LNCAP (cell line): ENCODE measurements around the gene RAB22A.

Experiments
- TF ChIP-seq, protein P1 (sequence below): fragments of 450-650 bp; IDR thresholded peaks from 2 replicates; pipeline ENCODE4 v1.5.1; 2017; ENCODE audit warnings: mild to moderate bottlenecking

RAB22A gene

DNA sequence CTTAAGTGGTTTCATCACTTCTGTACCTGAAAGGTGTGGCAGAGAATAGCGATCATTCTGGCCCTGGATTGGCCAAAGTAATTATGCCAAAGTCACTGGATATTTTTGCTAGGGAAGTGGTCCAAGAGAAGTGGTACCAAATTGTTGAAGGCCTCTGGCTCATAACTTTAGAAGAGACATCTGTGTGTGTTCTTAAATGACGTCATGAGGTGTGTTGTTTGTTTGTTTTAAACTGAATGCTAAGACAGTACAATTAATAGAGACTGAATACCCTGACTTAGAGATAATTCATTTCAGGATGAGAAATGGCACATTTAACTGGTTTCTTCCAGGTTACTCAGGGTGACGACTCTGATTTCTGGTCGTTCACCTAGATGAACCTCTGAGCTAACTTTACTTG is 82.8 kb downstream of the RAB22A start:
- TF ChIP-seq, protein P1, sequence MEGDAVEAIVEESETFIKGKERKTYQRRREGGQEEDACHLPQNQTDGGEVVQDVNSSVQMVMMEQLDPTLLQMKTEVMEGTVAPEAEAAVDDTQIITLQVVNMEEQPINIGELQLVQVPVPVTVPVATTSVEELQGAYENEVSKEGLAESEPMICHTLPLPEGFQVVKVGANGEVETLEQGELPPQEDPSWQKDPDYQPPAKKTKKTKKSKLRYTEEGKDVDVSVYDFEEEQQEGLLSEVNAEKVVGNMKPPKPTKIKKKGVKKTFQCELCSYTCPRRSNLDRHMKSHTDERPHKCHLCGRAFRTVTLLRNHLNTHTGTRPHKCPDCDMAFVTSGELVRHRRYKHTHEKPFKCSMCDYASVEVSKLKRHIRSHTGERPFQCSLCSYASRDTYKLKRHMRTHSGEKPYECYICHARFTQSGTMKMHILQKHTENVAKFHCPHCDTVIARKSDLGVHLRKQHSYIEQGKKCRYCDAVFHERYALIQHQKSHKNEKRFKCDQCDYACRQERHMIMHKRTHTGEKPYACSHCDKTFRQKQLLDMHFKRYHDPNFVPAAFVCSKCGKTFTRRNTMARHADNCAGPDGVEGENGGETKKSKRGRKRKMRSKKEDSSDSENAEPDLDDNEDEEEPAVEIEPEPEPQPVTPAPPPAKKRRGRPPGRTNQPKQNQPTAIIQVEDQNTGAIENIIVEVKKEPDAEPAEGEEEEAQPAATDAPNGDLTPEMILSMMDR = no peak

DNA sequence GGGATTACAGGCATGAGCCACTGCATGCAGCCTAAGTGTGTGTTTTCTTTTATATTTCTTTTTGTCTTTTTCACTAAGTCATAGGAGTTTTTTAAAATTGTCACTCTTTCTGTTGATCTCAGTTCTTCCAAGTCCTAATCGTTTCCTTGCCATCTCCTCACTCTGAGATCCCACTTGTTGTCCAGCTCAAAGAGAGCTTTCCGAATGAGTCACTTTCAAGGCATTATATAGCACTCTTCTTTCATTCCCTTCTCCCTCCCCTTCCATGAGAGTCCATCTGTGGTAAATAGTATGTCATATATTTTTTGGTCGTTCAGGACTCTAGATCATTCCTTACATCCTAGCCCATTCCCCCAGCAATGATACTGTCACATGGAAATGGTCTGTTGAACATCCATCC is 83.8 kb downstream of the RAB22A start:
- TF ChIP-seq, protein P1 = no peak

DNA sequence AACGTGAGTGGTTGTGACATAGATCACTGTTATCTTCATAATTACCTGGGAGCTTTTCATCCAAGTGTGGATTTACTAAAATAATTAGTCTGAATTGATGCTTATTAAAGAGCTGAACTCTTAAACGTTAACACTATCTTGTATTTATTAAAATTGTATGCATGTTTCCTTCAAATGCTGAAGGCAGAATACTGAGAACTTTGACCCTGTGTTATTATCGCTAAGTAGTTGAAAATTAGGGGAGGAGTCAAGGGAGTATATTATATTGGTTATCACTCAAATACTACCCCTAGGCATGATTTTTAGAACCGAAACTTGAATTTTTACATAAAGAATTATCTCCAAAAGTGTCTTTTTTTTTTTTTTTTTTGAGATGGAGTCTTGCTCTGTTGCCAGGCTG is 85.3 kb downstream of the RAB22A start:
- TF ChIP-seq, protein P1 = no peak

DNA sequence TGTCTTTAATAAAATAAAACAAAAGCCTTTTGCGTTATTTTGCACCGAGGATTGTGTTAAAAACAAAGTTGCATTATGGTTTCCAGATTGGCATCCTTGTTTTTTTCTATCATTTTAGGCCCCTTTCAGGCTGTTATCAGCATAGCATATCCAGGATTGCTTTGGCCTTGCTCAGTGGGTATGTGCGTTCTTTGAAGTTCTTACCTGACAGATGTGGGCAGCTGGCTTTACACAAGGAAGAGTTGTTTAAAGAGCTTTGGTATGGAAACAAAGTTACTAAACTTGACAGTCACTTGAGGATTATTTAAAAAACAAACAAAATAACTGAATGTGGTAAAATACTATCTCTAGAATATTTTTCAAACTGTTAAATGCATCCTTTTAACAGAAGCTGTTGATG is 86.1 kb downstream of the RAB22A start:
- TF ChIP-seq, protein P1 = no peak

DNA sequence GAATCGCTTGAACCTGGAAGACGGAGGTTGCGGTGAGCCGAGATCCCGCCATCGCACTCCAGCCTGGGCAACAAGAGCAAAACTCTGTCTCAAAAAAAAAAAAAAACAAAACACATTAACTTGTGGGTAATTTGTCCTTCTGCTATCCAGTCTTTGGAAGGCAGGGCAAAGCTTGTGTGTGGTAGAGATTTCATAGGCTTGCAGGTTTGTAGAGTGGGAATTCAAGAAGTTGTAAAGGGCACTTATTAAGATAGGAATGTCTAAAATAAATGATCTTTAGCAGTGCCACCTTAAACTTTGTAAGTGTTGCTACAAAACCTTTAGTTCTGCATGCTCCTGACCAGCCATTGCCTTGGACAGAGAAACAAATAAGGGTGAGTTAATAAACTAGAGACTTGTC is 87.9 kb downstream of the RAB22A start:
- TF ChIP-seq, protein P1 = no peak

DNA sequence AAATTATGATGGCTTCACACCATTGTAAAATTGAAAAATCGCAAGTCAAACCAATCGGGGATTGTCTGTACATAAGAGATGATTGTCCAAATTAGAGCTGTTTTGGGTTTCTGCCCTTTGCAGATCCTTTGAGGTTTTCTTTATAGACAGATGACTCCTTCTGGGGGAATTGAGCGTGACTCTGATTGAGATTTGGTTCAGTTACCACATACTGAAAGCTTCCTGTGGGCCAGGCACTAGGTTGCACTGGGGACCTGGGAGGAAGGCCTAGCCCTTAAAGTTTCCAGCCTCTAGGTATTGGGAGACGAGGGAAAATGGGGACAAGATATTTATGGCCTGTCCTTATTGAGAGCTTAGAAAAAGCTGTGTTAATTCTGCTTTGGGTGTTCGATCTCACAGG is 88.7 kb downstream of the RAB22A start:
- TF ChIP-seq, protein P1 = no peak

DNA sequence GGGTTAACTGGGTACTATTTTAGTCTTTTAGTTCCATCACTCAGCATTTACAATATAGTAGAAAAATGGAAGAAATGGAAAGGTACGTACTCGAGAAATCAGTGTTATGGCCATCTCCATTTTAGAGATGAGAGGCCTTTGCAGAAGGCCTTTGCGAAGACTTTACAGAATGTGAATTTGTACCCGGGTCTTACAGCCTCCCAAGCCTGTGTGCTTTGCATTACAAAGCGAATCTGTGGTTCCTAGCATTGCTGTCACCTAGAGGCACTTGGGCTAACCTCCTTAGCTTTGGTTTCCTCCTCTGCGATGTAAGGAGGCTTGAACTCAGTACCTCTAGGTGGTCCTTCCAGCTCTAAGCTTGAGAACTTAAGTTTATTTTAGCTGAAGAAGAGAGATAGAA is 90.4 kb downstream of the RAB22A start:
- TF ChIP-seq, protein P1 = no peak

DNA sequence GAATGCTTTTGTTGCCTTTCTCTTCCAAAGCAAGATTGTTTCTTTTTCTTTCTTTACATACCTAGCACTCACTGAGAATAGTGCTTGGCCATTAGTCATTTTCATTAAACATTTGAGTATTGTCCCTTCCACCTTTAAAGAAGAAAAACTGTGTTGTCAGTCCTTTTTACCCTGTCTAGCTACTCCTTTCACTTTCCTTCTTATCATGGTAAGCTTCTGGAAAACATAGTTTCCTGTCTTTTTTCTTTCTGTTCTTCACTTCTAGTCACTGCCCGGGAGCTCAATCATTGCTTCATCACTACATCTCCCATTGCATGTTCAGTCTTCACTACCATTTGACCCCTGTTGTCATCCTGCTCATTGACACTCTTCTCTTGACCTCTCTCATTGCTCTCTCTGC is 91.6 kb downstream of the RAB22A start:
- TF ChIP-seq, protein P1 = no peak
